ENCODE data around the gene C1QTNF6.

C1QTNF6 gene

DNA sequence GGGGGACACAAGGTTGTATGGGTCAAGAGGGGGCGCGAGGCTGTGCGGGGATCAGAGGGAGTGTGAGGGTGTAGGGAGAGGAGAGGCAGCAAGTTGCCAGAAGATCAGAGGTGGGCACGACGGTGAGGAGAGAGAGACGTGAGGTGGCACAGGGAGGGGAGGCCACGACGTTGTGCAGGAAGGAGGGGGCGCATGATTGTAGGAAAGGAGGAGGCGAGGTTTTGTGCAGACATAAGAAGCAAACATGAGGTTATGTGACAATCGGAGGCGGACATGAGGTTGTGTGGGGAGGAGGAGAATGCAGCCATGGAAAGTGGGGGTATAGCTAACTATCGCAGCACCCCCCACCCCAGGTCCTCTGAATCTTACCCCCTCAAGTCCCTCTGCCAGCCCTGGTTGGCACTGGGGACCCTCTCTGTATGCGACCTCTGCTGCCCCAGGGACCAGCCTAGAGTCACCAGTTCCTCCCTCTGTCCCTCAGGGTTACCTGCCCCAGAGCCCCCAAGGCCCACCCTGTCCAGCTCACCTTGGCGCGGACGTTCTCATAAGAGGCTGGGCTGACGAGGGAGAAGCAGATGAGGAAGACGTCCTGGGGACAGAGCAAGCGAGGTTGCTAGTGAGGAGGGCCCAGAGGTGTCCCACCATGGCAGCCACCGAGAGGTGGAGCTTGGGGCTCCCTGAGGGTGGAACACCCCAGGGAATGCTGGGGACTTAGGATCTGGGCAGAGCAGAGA, 43.5 kb upstream of the C1QTNF6 start:
- no peak for TF ChIP-seq ZNF138 (tag by site-specific recombination; IDR thresholded peaks at IDR 0.05; ENCODE audit: borderline replicate concordance)
- TF ChIP-seq, protein P1, sequence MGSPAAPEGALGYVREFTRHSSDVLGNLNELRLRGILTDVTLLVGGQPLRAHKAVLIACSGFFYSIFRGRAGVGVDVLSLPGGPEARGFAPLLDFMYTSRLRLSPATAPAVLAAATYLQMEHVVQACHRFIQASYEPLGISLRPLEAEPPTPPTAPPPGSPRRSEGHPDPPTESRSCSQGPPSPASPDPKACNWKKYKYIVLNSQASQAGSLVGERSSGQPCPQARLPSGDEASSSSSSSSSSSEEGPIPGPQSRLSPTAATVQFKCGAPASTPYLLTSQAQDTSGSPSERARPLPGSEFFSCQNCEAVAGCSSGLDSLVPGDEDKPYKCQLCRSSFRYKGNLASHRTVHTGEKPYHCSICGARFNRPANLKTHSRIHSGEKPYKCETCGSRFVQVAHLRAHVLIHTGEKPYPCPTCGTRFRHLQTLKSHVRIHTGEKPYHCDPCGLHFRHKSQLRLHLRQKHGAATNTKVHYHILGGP (tag by site-specific recombination; IDR thresholded peaks at IDR 0.05): no peak
- no peak for TF ChIP-seq ZNF747 (tag by site-specific recombination; IDR thresholded peaks at IDR 0.05)
- peak; percentile 93 for TF ChIP-seq EGR2 (tag by site-specific recombination; IDR thresholded peaks at IDR 0.05; ENCODE audit: low read depth)
- TF ChIP-seq, protein P2, sequence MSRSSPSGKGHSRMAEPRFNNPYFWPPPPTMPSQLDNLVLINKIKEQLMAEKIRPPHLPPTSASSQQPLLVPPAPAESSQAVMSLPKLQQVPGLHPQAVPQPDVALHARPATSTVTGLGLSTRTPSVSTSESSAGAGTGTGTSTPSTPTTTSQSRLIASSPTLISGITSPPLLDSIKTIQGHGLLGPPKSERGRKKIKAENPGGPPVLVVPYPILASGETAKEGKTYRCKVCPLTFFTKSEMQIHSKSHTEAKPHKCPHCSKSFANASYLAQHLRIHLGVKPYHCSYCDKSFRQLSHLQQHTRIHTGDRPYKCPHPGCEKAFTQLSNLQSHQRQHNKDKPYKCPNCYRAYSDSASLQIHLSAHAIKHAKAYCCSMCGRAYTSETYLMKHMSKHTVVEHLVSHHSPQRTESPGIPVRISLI (tag by site-specific recombination; IDR thresholded peaks at IDR 0.05): no peak
- TF ChIP-seq, protein P3, sequence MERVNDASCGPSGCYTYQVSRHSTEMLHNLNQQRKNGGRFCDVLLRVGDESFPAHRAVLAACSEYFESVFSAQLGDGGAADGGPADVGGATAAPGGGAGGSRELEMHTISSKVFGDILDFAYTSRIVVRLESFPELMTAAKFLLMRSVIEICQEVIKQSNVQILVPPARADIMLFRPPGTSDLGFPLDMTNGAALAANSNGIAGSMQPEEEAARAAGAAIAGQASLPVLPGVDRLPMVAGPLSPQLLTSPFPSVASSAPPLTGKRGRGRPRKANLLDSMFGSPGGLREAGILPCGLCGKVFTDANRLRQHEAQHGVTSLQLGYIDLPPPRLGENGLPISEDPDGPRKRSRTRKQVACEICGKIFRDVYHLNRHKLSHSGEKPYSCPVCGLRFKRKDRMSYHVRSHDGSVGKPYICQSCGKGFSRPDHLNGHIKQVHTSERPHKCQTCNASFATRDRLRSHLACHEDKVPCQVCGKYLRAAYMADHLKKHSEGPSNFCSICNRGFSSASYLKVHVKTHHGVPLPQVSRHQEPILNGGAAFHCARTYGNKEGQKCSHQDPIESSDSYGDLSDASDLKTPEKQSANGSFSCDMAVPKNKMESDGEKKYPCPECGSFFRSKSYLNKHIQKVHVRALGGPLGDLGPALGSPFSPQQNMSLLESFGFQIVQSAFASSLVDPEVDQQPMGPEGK (tag by site-specific recombination; IDR thresholded peaks at IDR 0.05): 0 out of 2 replicates have a peak, but pooled peaks have one; percentile 28
- peak; percentile 65 for TF ChIP-seq ZFHX2 (tag by site-specific recombination; conservative IDR thresholded peaks at IDR 0.05)
- no peak for TF ChIP-seq SCRT2 (tag by site-specific recombination; IDR thresholded peaks at IDR 0.05)
- POLR2A ChIA-PET: no interaction called here
- Histone ChIP-seq H3K27ac (ENCODE audit: extremely low read depth, low read depth, low read length) (no peak overlapping the region), H3K4me1 (ENCODE audit: control insufficient read depth, insufficient read depth, low read length) (no peaks in the 10 kb centered on the region), H3K4me3 (ENCODE audit: low read depth, low read length) (no peak overlapping the region), H3K36me3 (ENCODE audit: control insufficient read depth in 2 of 2, insufficient read depth in 1 of 2, low read length in 2 of 2) (no peaks in the 10 kb centered on the region), H3K9me3 (ENCODE audit: control insufficient read depth, insufficient read depth, low read depth, low read length) (no peaks in the 10 kb centered on the region)
- CTCF ChIA-PET: interaction anchor here (0.5 to 4.3 kb wide), 3 partner anchors 29 to 90 kb away, joined by 3 to 28 read pairs (median 4); no protein-coding TSS in a partner anchor

DNA sequence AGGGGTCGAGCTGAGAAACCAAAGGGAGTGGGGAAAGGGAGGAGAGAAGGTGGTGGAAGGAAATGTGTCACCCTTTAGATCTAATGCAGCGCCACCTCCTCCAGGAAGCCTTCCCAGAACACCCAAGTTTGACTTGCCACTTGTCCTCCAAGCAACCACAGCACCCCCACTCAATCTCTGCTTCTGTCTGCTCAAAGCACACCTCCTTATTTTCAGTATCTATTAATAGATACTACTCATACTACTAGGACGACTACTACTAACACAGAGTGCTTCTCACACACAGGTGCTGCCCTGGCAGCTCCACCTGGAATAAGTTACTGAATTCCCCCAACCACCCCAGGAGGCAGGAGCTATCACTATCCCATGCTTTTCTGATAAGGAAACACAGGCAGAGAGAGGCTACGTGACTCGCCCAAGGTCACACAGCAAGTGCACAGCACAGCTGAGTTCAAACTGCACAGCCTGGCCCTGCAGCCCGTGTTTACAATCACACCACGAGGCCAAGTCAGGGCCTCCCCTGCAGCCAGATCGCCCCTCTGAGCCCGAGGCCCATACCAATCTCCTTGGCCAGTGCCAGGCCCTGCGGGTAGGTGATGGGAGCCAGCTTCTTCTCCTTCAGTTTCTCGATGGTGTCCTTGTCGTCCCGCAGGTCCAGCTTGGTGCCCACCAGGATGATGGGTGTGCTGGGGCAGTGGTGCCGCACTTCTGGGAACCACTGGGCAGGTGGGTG, 42.8 kb upstream of the C1QTNF6 start:
- Histone ChIP-seq H3K4me3 (ENCODE audit: low read depth, low read length) (no peak overlapping the region), H3K4me1 (ENCODE audit: control insufficient read depth, insufficient read depth, low read length) (no peaks in the 10 kb centered on the region), H3K9me3 (ENCODE audit: control insufficient read depth, insufficient read depth, low read depth, low read length) (no peaks in the 10 kb centered on the region), H3K27ac (ENCODE audit: extremely low read depth, low read depth, low read length) (no peak overlapping the region), H3K36me3 (ENCODE audit: control insufficient read depth in 2 of 2, insufficient read depth in 1 of 2, low read length in 2 of 2) (no peaks in the 10 kb centered on the region)
- ChIA-PET CTCF (interaction anchor here (0.5 to 4.3 kb wide), 7 partner anchors 23 to 185 kb away, joined by 3 to 28 read pairs (median 4); no protein-coding TSS in a partner anchor), POLR2A (no interaction called here)
- TF ChIP-seq KLF16 (tag by site-specific recombination; IDR thresholded peaks at IDR 0.05) (no peak), SP3 (tag by site-specific recombination; IDR thresholded peaks at IDR 0.05) (no peak), ZSCAN23 (tag by site-specific recombination; IDR thresholded peaks at IDR 0.05) (no peak)

DNA sequence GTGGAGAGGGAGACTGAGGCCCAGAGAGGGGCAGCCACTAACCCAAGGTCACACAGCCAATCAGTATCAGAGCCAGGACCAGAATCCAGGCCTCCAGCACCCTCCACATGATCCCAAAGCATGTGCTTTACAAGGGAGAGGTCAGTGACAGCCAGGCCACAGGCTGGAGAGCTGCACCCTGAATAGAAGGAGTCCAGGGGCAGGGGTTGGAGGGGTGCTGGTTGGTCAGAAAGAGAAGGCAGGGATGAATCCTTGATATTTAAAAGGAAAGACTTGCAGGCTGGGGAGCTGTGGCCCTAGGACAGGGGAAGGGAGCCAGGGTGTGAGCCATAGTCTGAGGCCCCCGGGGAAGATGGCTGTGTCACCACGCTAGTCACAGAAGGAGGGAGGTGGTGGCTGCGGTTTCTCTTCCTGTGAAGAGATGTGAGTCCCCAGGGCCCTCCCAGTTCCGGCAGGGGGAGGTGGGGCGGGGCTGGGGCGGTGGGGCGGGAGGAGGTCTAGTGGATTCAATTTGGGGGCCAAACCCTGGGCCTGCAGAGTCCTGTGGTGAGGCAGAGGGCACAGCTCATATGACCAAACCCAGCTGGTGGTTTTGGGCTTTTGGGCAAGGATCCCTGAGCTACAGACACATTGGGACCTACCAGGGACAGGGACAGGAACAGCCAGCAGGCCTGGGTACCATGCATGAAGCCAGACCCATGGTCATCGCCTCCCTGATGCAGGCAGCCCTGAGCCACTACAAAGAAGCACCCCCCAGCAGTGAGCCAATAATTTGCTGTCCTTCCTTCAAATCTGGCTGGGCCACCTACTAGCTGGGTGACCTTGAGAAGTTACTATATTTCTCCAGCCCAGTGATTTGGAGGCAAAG, 42.0 kb upstream of the C1QTNF6 start:
- ChIA-PET POLR2A (no interaction called here), CTCF (interaction anchor here (0.6 to 4.3 kb wide), 12 partner anchors 8 to 456 kb away, joined by 3 to 28 read pairs (median 4); no protein-coding TSS in a partner anchor)
- H3K9me3 ChIP-seq (ENCODE audit: control insufficient read depth, insufficient read depth, low read depth, low read length): no peaks in the 10 kb centered on the region
- TF ChIP-seq KLF1 (tag by site-specific recombination; IDR thresholded peaks at IDR 0.05) (peak; percentile 15; the same call in 1 of the 2 replicates), ZNF768 (tag by site-specific recombination; IDR thresholded peaks at IDR 0.05) (peak; percentile 91)
- TF ChIP-seq, protein P4, sequence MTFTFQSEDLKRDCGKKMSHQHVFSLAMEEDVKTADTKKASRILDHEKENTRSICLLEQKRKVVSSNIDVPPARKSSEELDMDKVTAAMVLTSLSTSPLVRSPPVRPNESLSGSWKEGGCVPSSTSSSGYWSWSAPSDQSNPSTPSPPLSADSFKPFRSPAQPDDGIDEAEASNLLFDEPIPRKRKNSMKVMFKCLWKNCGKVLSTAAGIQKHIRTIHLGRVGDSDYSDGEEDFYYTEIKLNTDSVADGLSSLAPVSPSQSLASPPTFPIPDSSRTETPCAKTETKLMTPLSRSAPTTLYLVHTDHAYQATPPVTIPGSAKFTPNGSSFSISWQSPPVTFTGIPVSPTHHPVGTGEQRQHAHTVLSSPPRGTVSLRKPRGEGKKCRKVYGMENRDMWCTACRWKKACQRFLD (tag by site-specific recombination; IDR thresholded peaks at IDR 0.05): no peak
- H3K4me1 ChIP-seq (ENCODE audit: control insufficient read depth, insufficient read depth, low read length): no peaks in the 10 kb centered on the region
- no peak overlapping the region for H3K4me3 ChIP-seq (ENCODE audit: low read depth, low read length)
- no peaks in the 10 kb centered on the region for H3K36me3 ChIP-seq (ENCODE audit: control insufficient read depth in 2 of 2, insufficient read depth in 1 of 2, low read length in 2 of 2)
- H3K27ac ChIP-seq (ENCODE audit: extremely low read depth, low read depth, low read length): no peak overlapping the region
